ENCODE measurements around the gene KCNA5.

DNA sequence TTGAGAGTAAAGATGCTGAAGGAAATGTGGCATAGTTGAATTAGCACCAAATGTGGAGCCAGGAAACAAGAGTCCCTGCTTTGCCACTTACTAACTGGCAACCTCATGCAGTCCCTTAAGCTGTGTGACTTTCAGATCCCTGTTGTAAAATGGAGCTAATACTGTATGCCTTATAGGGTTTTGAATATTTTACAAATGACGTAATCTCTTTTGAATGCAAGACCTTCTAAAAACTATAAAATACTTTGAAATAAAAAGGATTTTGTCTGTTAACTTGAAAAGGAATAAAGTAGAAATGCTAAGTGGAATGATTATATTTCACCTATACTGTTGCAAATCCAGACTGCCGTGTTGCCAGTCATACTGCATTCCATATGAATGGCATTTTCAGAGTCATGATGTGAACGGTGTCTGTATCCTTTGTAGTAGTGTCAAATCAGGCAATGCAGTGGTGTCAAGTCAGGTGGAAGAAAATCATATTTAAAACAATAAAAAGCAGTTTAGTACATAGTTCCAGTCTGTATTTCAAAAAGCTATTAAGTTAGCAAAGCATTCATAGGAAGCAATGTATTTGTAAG, 21.3 kb downstream of the KCNA5 start:
- TF ChIP-seq, protein P1, sequence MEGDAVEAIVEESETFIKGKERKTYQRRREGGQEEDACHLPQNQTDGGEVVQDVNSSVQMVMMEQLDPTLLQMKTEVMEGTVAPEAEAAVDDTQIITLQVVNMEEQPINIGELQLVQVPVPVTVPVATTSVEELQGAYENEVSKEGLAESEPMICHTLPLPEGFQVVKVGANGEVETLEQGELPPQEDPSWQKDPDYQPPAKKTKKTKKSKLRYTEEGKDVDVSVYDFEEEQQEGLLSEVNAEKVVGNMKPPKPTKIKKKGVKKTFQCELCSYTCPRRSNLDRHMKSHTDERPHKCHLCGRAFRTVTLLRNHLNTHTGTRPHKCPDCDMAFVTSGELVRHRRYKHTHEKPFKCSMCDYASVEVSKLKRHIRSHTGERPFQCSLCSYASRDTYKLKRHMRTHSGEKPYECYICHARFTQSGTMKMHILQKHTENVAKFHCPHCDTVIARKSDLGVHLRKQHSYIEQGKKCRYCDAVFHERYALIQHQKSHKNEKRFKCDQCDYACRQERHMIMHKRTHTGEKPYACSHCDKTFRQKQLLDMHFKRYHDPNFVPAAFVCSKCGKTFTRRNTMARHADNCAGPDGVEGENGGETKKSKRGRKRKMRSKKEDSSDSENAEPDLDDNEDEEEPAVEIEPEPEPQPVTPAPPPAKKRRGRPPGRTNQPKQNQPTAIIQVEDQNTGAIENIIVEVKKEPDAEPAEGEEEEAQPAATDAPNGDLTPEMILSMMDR (IDR thresholded peaks at IDR 0.05) = no peak
- TF ChIP-seq POLR2A (IDR thresholded peaks at IDR 0.05) = no peak

Measured in Peyer's patch (tissue), 4 donors.